H1 (cell line): ENCODE measurements around the gene CFAP97. TPM values are rescaled to one million over a fixed set of nuclear protein-coding genes. Genes with fewer than 3 reads are reported as not detected.

Experiments used
- CTCF ChIA-PET: fragments of 300-600 bp; sonication (Branson Sonifier 250); formaldehyde crosslinking; loops from one replicate; lab custom pipeline; 2021; ENCODE audit not compliant: partially characterized antibody; lab: Charles Lee
- POLR2A ChIA-PET: fragments of 300-600 bp; sonication (Branson Sonifier 250); formaldehyde crosslinking; loops from one replicate; lab custom pipeline; 2021; ENCODE audit warnings: inconsistent platforms; ENCODE audit not compliant: partially characterized antibody; lab: Charles Lee
- DNase-seq, 2 experiments: peaks; one replicate each; pipeline versions ENCODE4 v3.0.0 to v3.0.0-alpha.2; 2010 to 2022; ENCODE audit warnings: low spot score in 2 of 2, low read depth in 1 of 2, mixed read lengths in 1 of 2
- FAIRE-seq: peaks from 2 replicates; lab custom pipeline; 2011; peaks lifted over from hg19 to GRCh38; lab: Jason Lieb, UNC
- H2AFZ ChIP-seq: 2 replicates; pipeline ENCODE4 v1.8.1; 2012; ENCODE audit warnings: low read length, inconsistent platforms
- H2AK5ac ChIP-seq: 2 replicates; pipeline ENCODE4 v1.6.1; 2013; ENCODE audit warnings: low read depth, low read length
- H2BK120ac ChIP-seq: replicated peaks from 2 replicates; pipeline ENCODE3; 2013; ENCODE audit warnings: low read depth, low read length, inconsistent platforms
- H2BK12ac ChIP-seq: 2 replicates; pipeline ENCODE4 v1.6.1; 2013; ENCODE audit warnings: low read depth, low read length
- H2BK15ac ChIP-seq: 2 replicates; pipeline ENCODE4 v1.6.1; 2013; ENCODE audit warnings: low read length
- H2BK20ac ChIP-seq: 2 replicates; pipeline ENCODE4 v1.6.1; 2013; ENCODE audit warnings: low read length
- H2BK5ac ChIP-seq: 2 replicates; pipeline ENCODE4 v1.6.1; 2013; ENCODE audit warnings: low read depth, low read length
- H3K14ac ChIP-seq: 2 replicates; pipeline ENCODE4 v1.6.1; 2013; ENCODE audit warnings: inconsistent platforms; ENCODE audit not compliant: insufficient read length
- H3K18ac ChIP-seq: 2 replicates; pipeline ENCODE4 v1.6.1; 2013; ENCODE audit warnings: low read length; ENCODE audit errors: extremely low read depth
- H3K23ac ChIP-seq: 2 replicates; pipeline ENCODE4 v1.6.1; 2013; ENCODE audit warnings: inconsistent platforms; ENCODE audit not compliant: insufficient read length
- H3K23me2 ChIP-seq: 2 replicates; pipeline ENCODE4 v1.6.1; 2013; ENCODE audit warnings: low read depth, low read length
- H3K27ac ChIP-seq: 2 replicates; pipeline ENCODE4 v1.6.1; 2011; ENCODE audit warnings: low read depth, low read length, inconsistent platforms
- H3K27me3 ChIP-seq, 4 experiments: replicated peaks in 1 of 4; 1 replicate in 1 of 4; 2 replicates in 3 of 4; pipeline versions ENCODE4 v1.6.1 to v1.8.1; 2011 to 2013; ENCODE audit warnings: low read length in 3 of 4, mild to moderate bottlenecking in 3 of 4, inconsistent platforms in 2 of 4, mixed read lengths in 2 of 4, moderate library complexity in 1 of 4; ENCODE audit not compliant: control insufficient read depth in 3 of 4, insufficient read depth in 3 of 4; ENCODE audit errors: extremely low read depth in 1 of 4
- H3K36me3 ChIP-seq, 4 experiments: 2 replicates each; pipeline versions ENCODE4 v1.6.1 to v1.8.1; 2011 to 2013; ENCODE audit warnings: mild to moderate bottlenecking in 4 of 4, low read length in 3 of 4, moderate library complexity in 2 of 4, control low read depth in 1 of 4, inconsistent platforms in 1 of 4; ENCODE audit not compliant: insufficient read depth in 4 of 4, control insufficient read depth in 2 of 4
- H3K4ac ChIP-seq: replicated peaks from 2 replicates; pipeline ENCODE3; 2013; ENCODE audit warnings: low read length, low read depth, mixed read lengths, inconsistent platforms; ENCODE audit not compliant: insufficient read length
- H3K4me1 ChIP-seq, 4 experiments: replicated peaks in 1 of 4; 1 replicate in 1 of 4; 2 replicates in 3 of 4; pipeline versions ENCODE4 v1.6.1 to v1.8.1; 2011 to 2013; ENCODE audit warnings: low read length in 3 of 4, inconsistent platforms in 2 of 4, mixed read lengths in 1 of 4; ENCODE audit not compliant: insufficient read depth in 4 of 4, control insufficient read depth in 3 of 4
- H3K4me2 ChIP-seq, 2 experiments: 2 replicates each; pipeline versions ENCODE4 v1.6.1 to v1.8.1; 2011 to 2013; ENCODE audit warnings: low read depth in 2 of 2, low read length in 2 of 2, control low read depth in 1 of 2, inconsistent platforms in 1 of 2, mild to moderate bottlenecking in 1 of 2; ENCODE audit not compliant: insufficient read depth in 1 of 2
- H3K4me3 ChIP-seq, 4 experiments: fragments of 200-600, 300-600 bp in 1 of 4; sonication (generic), shearing (Covaris generic), sonication (Bioruptor Twin) in 1 of 4; 2 replicates each; pipeline versions ENCODE4 v1.5.1 to v1.8.1; 2011 to 2016; ENCODE audit warnings: low read length in 4 of 4, low read depth in 3 of 4, control low read depth in 2 of 4, inconsistent platforms in 2 of 4, mild to moderate bottlenecking in 2 of 4, mixed read lengths in 1 of 4, moderate library complexity in 1 of 4; ENCODE audit not compliant: insufficient read depth in 2 of 4; ENCODE audit errors: extremely low read depth in 1 of 4
- H3K56ac ChIP-seq: replicated peaks from 2 replicates; pipeline ENCODE3; 2013; ENCODE audit warnings: low read depth, mild to moderate bottlenecking, mixed read lengths, low read length, inconsistent platforms; ENCODE audit not compliant: insufficient read length
- H3K79me1 ChIP-seq: 2 replicates; pipeline ENCODE4 v1.6.1; 2013; ENCODE audit warnings: low read depth, low read length, control low read depth
- H3K79me2 ChIP-seq, 2 experiments: 2 replicates each; pipeline versions ENCODE4 v1.6.1 to v1.8.1; 2012 to 2013; ENCODE audit warnings: low read length in 2 of 2, mild to moderate bottlenecking in 2 of 2, inconsistent platforms in 1 of 2; ENCODE audit not compliant: insufficient read depth in 2 of 2, control insufficient read depth in 1 of 2
- H3K9ac ChIP-seq, 4 experiments: replicated peaks in 1 of 4; 1 replicate in 1 of 4; 2 replicates in 3 of 4; pipeline versions ENCODE4 v1.6.1 to v1.8.1; 2011 to 2013; ENCODE audit warnings: low read depth in 3 of 4, low read length in 3 of 4, control low read depth in 2 of 4, mild to moderate bottlenecking in 2 of 4, moderate library complexity in 2 of 4, inconsistent platforms in 1 of 4; ENCODE audit errors: extremely low read depth in 1 of 4
- H3K9me3 ChIP-seq, 2 experiments: 2 replicates each; pipeline versions ENCODE4 v1.6.1 to v1.8.1; 2012 to 2013; ENCODE audit warnings: mild to moderate bottlenecking in 2 of 2, moderate library complexity in 2 of 2, control low read depth in 1 of 2, inconsistent platforms in 1 of 2, low read depth in 1 of 2, low read length in 1 of 2, mixed read lengths in 1 of 2; ENCODE audit not compliant: insufficient read depth in 2 of 2
- H4K20me1 ChIP-seq, 2 experiments: replicated peaks in 1 of 2; 2 replicates each; pipeline versions ENCODE3 to v1.8.1; 2011 to 2013; ENCODE audit warnings: inconsistent platforms in 2 of 2, low read length in 2 of 2, mild to moderate bottlenecking in 1 of 2; ENCODE audit not compliant: insufficient read depth in 2 of 2, control insufficient read depth in 1 of 2
- H4K5ac ChIP-seq: 2 replicates; pipeline ENCODE4 v1.6.1; 2013; ENCODE audit warnings: low read length, low read depth, mixed read lengths, inconsistent platforms; ENCODE audit not compliant: insufficient read length
- H4K8ac ChIP-seq: 2 replicates; pipeline ENCODE4 v1.8.0; 2013; ENCODE audit warnings: mild to moderate bottlenecking, moderate library complexity, low read length, inconsistent platforms; ENCODE audit not compliant: insufficient read depth; ENCODE audit errors: extremely low read depth
- H4K91ac ChIP-seq: replicated peaks from 2 replicates; pipeline ENCODE3; 2013; ENCODE audit warnings: low read length, mixed read lengths, inconsistent platforms; ENCODE audit not compliant: insufficient read length
- ASH2L ChIP-seq: fragments of 200-600, 300-600 bp; sonication (generic); IDR thresholded peaks from one replicate; pipeline ENCODE4 v1.7.1; 2017; ENCODE audit warnings: low read length
- BACH1 ChIP-seq: IDR thresholded peaks from 2 replicates; pipeline ENCODE4 v1.6.1; 2012; ENCODE audit warnings: low read length, improper control_type of control experiment
- CTBP2 ChIP-seq: IDR thresholded peaks from 2 replicates; pipeline ENCODE4 v1.7.0; 2011; ENCODE audit warnings: borderline replicate concordance, mild to moderate bottlenecking, moderate library complexity, mixed read lengths, low read length; ENCODE audit not compliant: insufficient read depth, insufficient read length
- GABPA ChIP-seq: IDR thresholded peaks from 2 replicates; pipeline ENCODE4 v1.6.1; 2011; ENCODE audit warnings: mild to moderate bottlenecking, low read length, moderate library complexity, borderline replicate concordance; ENCODE audit not compliant: insufficient read depth
- JUN ChIP-seq: IDR thresholded peaks from 2 replicates; pipeline ENCODE4 v1.6.1; 2011; ENCODE audit warnings: low read depth, mild to moderate bottlenecking, improper control_type of control experiment, low read length
- KDM1A ChIP-seq: fragments of 200-600, 300-600 bp; sonication (generic); IDR thresholded peaks from 2 replicates; pipeline ENCODE4 v1.7.1; 2016; ENCODE audit warnings: mild to moderate bottlenecking, low read length, borderline replicate concordance
- MAFK ChIP-seq: IDR thresholded peaks from 2 replicates; pipeline ENCODE4 v1.6.1; 2012; ENCODE audit warnings: low read depth, mild to moderate bottlenecking, improper control_type of control experiment, low read length
- POLR2A ChIP-seq, 2 experiments: IDR thresholded peaks; 1 replicate in 1 of 2; 2 replicates in 1 of 2; pipeline ENCODE4 v1.6.1; 2011; ENCODE audit warnings: low read depth in 2 of 2, low read length in 2 of 2, mild to moderate bottlenecking in 2 of 2; ENCODE audit errors: control extremely low read depth in 1 of 2
- RNF2 ChIP-seq: fragments of 200-900, 300-1000 bp; sonication (generic); IDR thresholded peaks from 2 replicates; pipeline ENCODE4 v1.7.1; 2016; ENCODE audit warnings: borderline replicate concordance, low read depth, mild to moderate bottlenecking, antibody characterized with exemption, low read length; ENCODE audit not compliant: poor library complexity, severe bottlenecking; ENCODE audit errors: missing control alignments
- SP4 ChIP-seq: IDR thresholded peaks from 2 replicates; pipeline ENCODE4 v1.6.1; 2012; ENCODE audit warnings: low read length, inconsistent platforms
- TAF1 ChIP-seq: IDR thresholded peaks from 2 replicates; pipeline ENCODE4 v1.6.1; 2011; ENCODE audit warnings: mild to moderate bottlenecking, low read depth, low read length
- TAF7 ChIP-seq: optimal IDR thresholded peaks from 2 replicates; pipeline ENCODE3; 2011; ENCODE audit warnings: low read depth, mild to moderate bottlenecking, inconsistent platforms, low read length, moderate library complexity, borderline replicate concordance
- TBP ChIP-seq: IDR thresholded peaks from 2 replicates; pipeline ENCODE4 v1.6.1; 2011; ENCODE audit warnings: low read depth, low read length, improper control_type of control experiment
- TEAD4 ChIP-seq: IDR thresholded peaks from 2 replicates; pipeline ENCODE4 v1.6.1; 2012; ENCODE audit warnings: low read depth, low read length, inconsistent platforms, mixed read lengths
- WGBS, 2 experiments: shearing (Covaris generic) in 1 of 2; methylation state at CpG; one replicate each; pipeline versions ENCODE4 v1.1.6 to v1.1.7; 2013 to 2015; ENCODE audit warnings: low lambda C conversion rate in 2 of 2, mixed read lengths in 2 of 2, inconsistent platforms in 1 of 2, low coverage in 1 of 2, missing lambda C conversion rate in 1 of 2; ENCODE audit not compliant: insufficient replicate concordance in 2 of 2, insufficient coverage in 1 of 2, insufficient read length in 1 of 2; ENCODE audit errors: extremely low coverage in 1 of 2, missing lambda C conversion rate in 1 of 2; 5-methylcytosine and 5-hydroxymethylcytosine counted together
- polyA plus RNA-seq, 7 experiments: library from polyadenylated mRNA; depleted of rRNA in 3 of 7; stranded (reverse) in 5 of 7; unstranded in 2 of 7; fragments of >200 nt in 5 of 7; fragments of 200-250 nt in 2 of 7; gene quantifications; 1 replicate in 5 of 7; 2 replicates in 1 of 7; 4 replicates in 1 of 7; pipeline versions ENCODE4 v1.2.1 to v1.2.3, GENCODE V29; 2011 to 2013; ENCODE audit warnings: missing spikeins in 2 of 7, mixed read lengths in 2 of 7
- total RNA-seq: library from RNA; stranded (reverse); fragmentation: NEBNext Ultra II Directional; extraction: Animal tissue kit (Norgen Biotek cat#: 25700); gene quantifications from 2 replicates; pipeline ENCODE4 v1.2.1, GENCODE V29; 2021

Gene CFAP97
- total and polyA plus RNA-seq, 2 of the 8 experiments (the other 6 are each of a cell fraction or from before 2014, with no cell fraction given), result 9.2 to 40.4 TPM

GRCh38 chr4:185117300-185117934, 86.4 kb downstream of the CFAP97 start:
- POLR2A ChIA-PET, result interaction anchor here (1.0 to 3.8 kb wide), 3 partner anchors 9 to 25 kb away, joined by 3 to 17 read pairs (median 3); partner anchors contain the start of gene SLC25A4
- Histone ChIP-seq H4K5ac (no peak overlapping the region), H3K9me3 (no peaks in the 10 kb centered on the region), H3K4me3 (no peak overlapping the region), H3K4me2 (no peak overlapping the region), H4K20me1 (no peaks in the 10 kb centered on the region), H3K79me1 (no peaks in the 10 kb centered on the region), H3K79me2 (no peaks in the 10 kb centered on the region), H3K18ac (no peak overlapping the region), H2BK20ac (0 out of 2 replicates have a peak overlapping the region, but pooled peaks have one; percentile 87), H2BK120ac (peak overlapping the region; percentile 26), H3K23me2 (no peaks in the 10 kb centered on the region), H2AFZ (no peak overlapping the region), H3K4ac (no peak overlapping the region), H3K36me3 (no peaks in the 10 kb centered on the region), H2BK5ac (no peak overlapping the region), H4K91ac (no peak overlapping the region), H3K14ac (no peak overlapping the region), H3K4me1 (peaks cover 0 to 9% (median 7%) of the 10 kb centered on the region in 4 experiments; a peak in 5 of 7 replicates), H3K9ac (no peak overlapping the region), H3K56ac (no peak overlapping the region), H3K23ac (no peak overlapping the region), H3K27ac (no peak overlapping the region), H3K27me3 (no peaks in the 10 kb centered on the region), H4K8ac (no peak overlapping the region), H2BK15ac (peak overlapping the region; percentile 34; the same call in 1 of the 2 replicates), H2BK12ac (no peak overlapping the region), H2AK5ac (no peak overlapping the region)
- DNase-seq, result peak in 1 of 2 experiments; percentile 44
- FAIRE-seq, result no peak
- WGBS, 2 experiments, result 86% methylated on average over 7 of the region's 7 CpGs; no CpG with 5 or more reads in 1 of the 2 experiments
- CTCF ChIA-PET, result interaction anchor here (0.7 to 3.9 kb wide), 5 partner anchors 8 to 21 kb away, joined by 3 to 16 read pairs (median 5); no protein-coding TSS in a partner anchor
- TF ChIP-seq CTBP2 (no peak), KDM1A (no peak), JUN (no peak), TAF1 (no peak), BACH1 (no peak), TBP (no peak), MAFK (no peak), POLR2A (IDR thresholded peaks at IDR 0.05; ENCODE audit: control extremely low read depth in 1 of 2, low read depth in 2 of 2, low read length in 2 of 2) (no peak), TAF7 (no peak), GABPA (no peak), RNF2 (no peak), TEAD4 (no peak), ASH2L (no peak), SP4 (no peak)
